Smooth muscle cell (in vitro differentiated cells): ENCODE data around the gene RPS6KA4. TPM values are rescaled to one million over a fixed set of nuclear protein-coding genes. Genes with fewer than 3 reads are reported as not detected.

Source experiments
- DNase-seq: peaks from one replicate; lab custom pipeline; 2025; ENCODE audit not compliant: unreplicated experiment; lab: John Stamatoyannopoulos, UW
- H2AFZ ChIP-seq: fragments of 200-600 bp; sonication (generic); 2 replicates; pipeline ENCODE4 v1.6.0; 2016; ENCODE audit warnings: antibody characterized with exemption, low read depth, mild to moderate bottlenecking
- H3F3A ChIP-seq: fragments of 200-600 bp; sonication (generic); 2 replicates; pipeline ENCODE4 v1.6.0; 2017; ENCODE audit warnings: antibody characterized with exemption, low read depth
- H3K27ac ChIP-seq: fragments of 200-600 bp; sonication (generic); 2 replicates; pipeline ENCODE4 v1.5.1; 2016; ENCODE audit warnings: low read depth, mild to moderate bottlenecking
- H3K27me3 ChIP-seq: fragments of 200-600 bp; sonication (generic); 2 replicates; pipeline ENCODE4 v1.6.1; 2016; ENCODE audit warnings: low read depth, mild to moderate bottlenecking
- H3K36me3 ChIP-seq: fragments of 200-600 bp; sonication (generic); 2 replicates; pipeline ENCODE4 v1.5.1; 2016; ENCODE audit warnings: low read depth
- H3K4me1 ChIP-seq: fragments of 200-600 bp; sonication (generic); 2 replicates; pipeline ENCODE4 v1.5.1; 2016; ENCODE audit warnings: low read depth
- H3K4me2 ChIP-seq: fragments of 200-600 bp; sonication (generic); 2 replicates; pipeline ENCODE4 v1.6.0; 2016; ENCODE audit warnings: mild to moderate bottlenecking
- H3K4me3 ChIP-seq: fragments of 200-600 bp; sonication (generic); 2 replicates; pipeline ENCODE4 v1.5.1; 2016; ENCODE audit warnings: mild to moderate bottlenecking
- H3K79me2 ChIP-seq: fragments of 200-600 bp; sonication (generic); 2 replicates; pipeline ENCODE4 v1.6.0; 2016; ENCODE audit warnings: low read depth, mild to moderate bottlenecking
- H3K9ac ChIP-seq: fragments of 200-600 bp; sonication (generic); 2 replicates; pipeline ENCODE4 v1.6.0; 2016; ENCODE audit warnings: low read depth
- H3K9me3 ChIP-seq: fragments of 200-600 bp; sonication (generic); replicated peaks from 2 replicates; pipeline ENCODE4 v1.5.1; 2016; ENCODE audit warnings: low read depth
- H4K20me1 ChIP-seq: fragments of 200-600 bp; sonication (generic); 2 replicates; pipeline ENCODE4 v1.6.0; 2016; ENCODE audit warnings: low read depth
- CTCF ChIP-seq: fragments of 200-600 bp; sonication (generic); IDR thresholded peaks from 2 replicates; pipeline ENCODE4 v1.5.1; 2017; ENCODE audit warnings: borderline replicate concordance, mild to moderate bottlenecking, antibody characterized with exemption; ENCODE audit not compliant: insufficient read depth, poor library complexity, severe bottlenecking
- WGBS: methylation state at CpG from one replicate; pipeline ENCODE4 v1.1.7; 2016; ENCODE audit warnings: low lambda C conversion rate; 5-methylcytosine and 5-hydroxymethylcytosine counted together
- polyA plus RNA-seq: library from polyadenylated mRNA; unstranded; fragments of >200 nt; fragmentation: Nextera tagmentation; extraction: Ambion mirVana; gene quantifications from 2 replicates; pipeline ENCODE4 v1.2.1, GENCODE V29; 2016
- total RNA-seq: library from RNA; depleted of rRNA; stranded (reverse); fragments of >200 nt; gene quantifications from 2 replicates; pipeline ENCODE4 v1.2.3, GENCODE V29; 2014

Gene RPS6KA4
- total and polyA plus RNA-seq, 2 experiments from 2014 or later = 21.8 to 40.0 TPM

GRCh38 chr11:64387916-64388315 is 29.0 kb downstream of the RPS6KA4 start:
- Histone ChIP-seq H4K20me1 (no peaks in the 10 kb centered on the region), H3K4me2 (no peak overlapping the region), H3K9ac (no peak overlapping the region), H3K36me3 (no peaks in the 10 kb centered on the region), H3K27ac (no peak overlapping the region), H2AFZ (no peak overlapping the region), H3K27me3 (no peaks in the 10 kb centered on the region), H3K9me3 (no peaks in the 10 kb centered on the region), H3F3A (no peaks in the 10 kb centered on the region), H3K79me2 (no peaks in the 10 kb centered on the region), H3K4me1 (no peaks in the 10 kb centered on the region), H3K4me3 (no peak overlapping the region)
- no peak for TF ChIP-seq CTCF
- no peak for DNase-seq

DNA sequence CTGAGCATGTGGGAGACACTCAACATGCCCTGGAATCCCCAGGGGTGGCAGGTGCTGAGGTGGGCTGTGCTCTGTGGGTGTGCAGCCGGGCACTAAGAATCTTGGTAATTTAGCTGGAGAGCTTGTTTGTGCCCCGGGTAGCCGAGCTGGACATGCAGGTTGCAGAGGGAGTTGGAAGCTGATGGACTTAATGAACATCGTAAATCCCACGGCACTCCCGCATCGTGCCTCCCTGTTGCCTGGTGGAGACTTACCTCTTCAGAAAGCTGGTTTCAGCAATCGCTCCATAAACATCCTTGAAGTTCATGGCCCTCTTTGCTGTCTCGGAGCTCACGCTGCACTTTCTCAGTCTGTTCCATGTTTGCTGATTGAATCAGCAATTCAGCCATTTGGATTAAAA is 29.9 kb downstream of the RPS6KA4 start:
- H3K36me3 ChIP-seq = no peaks in the 10 kb centered on the region
- H3F3A ChIP-seq = no peaks in the 10 kb centered on the region
- DNase-seq = no peak
- H2AFZ ChIP-seq = no peak overlapping the region
- no peak overlapping the region for H3K27ac ChIP-seq
- no peak overlapping the region for H3K4me3 ChIP-seq
- no peaks in the 10 kb centered on the region for H3K4me1 ChIP-seq
- no peaks in the 10 kb centered on the region for H3K79me2 ChIP-seq
- H3K4me2 ChIP-seq = no peak overlapping the region
- H4K20me1 ChIP-seq = no peaks in the 10 kb centered on the region
- 94% methylated on average over 10 of the region's 10 CpGs for WGBS
- no peaks in the 10 kb centered on the region for H3K9me3 ChIP-seq
- TF ChIP-seq CTCF = no peak
- H3K27me3 ChIP-seq = no peaks in the 10 kb centered on the region
- H3K9ac ChIP-seq = no peak overlapping the region

DNA sequence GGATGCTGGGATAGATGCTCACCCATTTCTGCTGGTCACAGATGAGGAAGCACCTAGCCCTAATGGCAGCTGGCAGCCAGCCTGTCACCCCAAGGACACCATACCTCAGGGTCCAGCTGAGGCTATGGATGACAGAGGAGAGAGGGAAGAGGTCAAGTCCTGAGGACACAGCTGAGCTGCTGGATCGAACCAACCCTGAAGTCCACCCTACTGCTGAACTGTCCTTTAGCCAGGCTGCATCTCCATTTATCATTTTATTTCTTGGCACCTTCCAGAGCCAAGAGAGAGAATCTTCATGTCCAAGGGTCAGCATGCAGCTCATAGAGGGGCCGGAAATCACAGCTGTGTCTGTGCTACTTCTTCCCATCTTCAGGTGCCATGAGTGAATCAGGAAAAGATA is 30.9 kb downstream of the RPS6KA4 start:
- Histone ChIP-seq H3K27me3 (no peaks in the 10 kb centered on the region), H3K9me3 (no peaks in the 10 kb centered on the region), H3K79me2 (no peaks in the 10 kb centered on the region), H3K27ac (no peak overlapping the region), H3K9ac (no peak overlapping the region), H2AFZ (no peak overlapping the region), H4K20me1 (no peaks in the 10 kb centered on the region), H3F3A (no peaks in the 10 kb centered on the region), H3K36me3 (no peaks in the 10 kb centered on the region), H3K4me3 (no peak overlapping the region), H3K4me2 (no peak overlapping the region), H3K4me1 (no peaks in the 10 kb centered on the region)
- TF ChIP-seq CTCF = no peak
- no peak for DNase-seq
- 96% methylated on average over 2 of the region's 2 CpGs for whole genome bisulfite sequencing

DNA sequence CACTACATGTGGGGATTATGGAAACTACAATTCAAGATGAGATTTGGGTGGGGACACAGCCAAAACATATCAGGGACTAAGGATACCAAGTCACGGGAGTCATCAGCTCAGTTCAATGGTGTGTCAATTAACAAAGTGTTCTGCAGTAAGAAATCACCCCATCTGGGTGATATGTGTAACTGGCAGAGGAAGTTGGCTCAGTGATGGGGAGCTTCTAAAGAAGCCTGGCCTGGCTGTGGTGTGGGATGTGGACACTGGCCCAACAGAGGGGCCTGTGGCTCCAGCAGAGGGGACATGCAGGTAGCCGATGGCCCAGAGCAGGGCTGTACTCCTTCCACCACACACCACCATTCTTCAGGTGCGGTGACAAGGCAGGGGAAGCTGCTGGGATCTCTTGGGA is 31.6 kb downstream of the RPS6KA4 start:
- H3K36me3 ChIP-seq = no peaks in the 10 kb centered on the region
- no peak for DNase-seq
- H3K4me1 ChIP-seq = peaks cover 2% of the 10 kb centered on the region
- H3K9me3 ChIP-seq = no peaks in the 10 kb centered on the region
- H3K79me2 ChIP-seq = no peaks in the 10 kb centered on the region
- no peak overlapping the region for H3K27ac ChIP-seq
- no peaks in the 10 kb centered on the region for H3K27me3 ChIP-seq
- H3K9ac ChIP-seq = no peak overlapping the region
- no peak overlapping the region for H3K4me3 ChIP-seq
- no peak overlapping the region for H3K4me2 ChIP-seq
- 94% methylated on average over 3 of the region's 3 CpGs for WGBS
- H4K20me1 ChIP-seq = no peaks in the 10 kb centered on the region
- H3F3A ChIP-seq = no peaks in the 10 kb centered on the region
- TF ChIP-seq CTCF = no peak
- no peak overlapping the region for H2AFZ ChIP-seq
